Body of pancreas (tissue), 4 donors: ENCODE results near the gene RBMS1.

Experiments used
- CTCF ChIP-seq, 7 experiments: fragments of 450-650 bp in 4 of 7; fragments of 200-600 bp in 3 of 7; sonication (generic) in 3 of 7; IDR thresholded peaks; one replicate each; pipeline ENCODE4 v1.5.1; 2016 to 2019; ENCODE audit warnings: antibody characterized with exemption in 7 of 7
- POLR2A ChIP-seq, 3 donors: fragments of 450-650 bp; IDR thresholded peaks; one replicate each; pipeline ENCODE4 v1.6.1; 2016; ENCODE audit warnings: antibody characterized with exemption in 3 of 3, mild to moderate bottlenecking in 2 of 3

DNA sequence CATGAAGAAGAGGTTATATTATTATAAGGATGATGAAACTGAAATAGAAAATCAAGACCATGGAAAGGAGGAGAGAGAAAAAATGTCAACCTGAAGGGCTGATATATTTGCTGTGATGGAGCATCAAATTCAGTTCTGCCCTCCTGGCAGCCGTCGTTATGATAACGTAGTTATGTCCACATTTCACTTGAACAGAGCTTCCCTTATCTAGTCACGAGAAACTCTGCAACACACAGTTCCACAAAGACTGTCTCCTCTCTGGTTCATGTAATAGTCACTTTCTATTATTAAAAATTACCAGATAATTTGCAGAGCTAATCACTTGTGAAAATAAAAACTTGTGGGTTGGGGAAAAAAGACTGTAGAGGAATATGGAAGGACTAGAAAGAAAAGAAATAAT is 19.5 kb upstream of the RBMS1 start:
- no peak for TF ChIP-seq CTCF (IDR thresholded peaks at IDR 0.05)
- TF ChIP-seq POLR2A (IDR thresholded peaks at IDR 0.05): no peak
